Tibial nerve (tissue), 3 donors: ENCODE results near the gene ICA1.

Experiments
- POLR2A ChIP-seq, 2 donors: fragments of 450-650 bp; IDR thresholded peaks; one replicate each; pipeline ENCODE4 v1.6.1; 2017; ENCODE audit warnings: antibody characterized with exemption in 2 of 2, mild to moderate bottlenecking in 2 of 2, moderate library complexity in 2 of 2
- TF ChIP-seq, protein P1 (sequence below), 5 experiments: fragments of 200-600 bp in 3 of 5; fragments of 450-650 bp in 2 of 5; sonication (generic) in 3 of 5; IDR thresholded peaks; one replicate each; pipeline ENCODE4 v1.5.1; 2016 to 2019; ENCODE audit warnings: antibody characterized with exemption in 5 of 5, mild to moderate bottlenecking in 3 of 5, moderate library complexity in 2 of 5

DNA sequence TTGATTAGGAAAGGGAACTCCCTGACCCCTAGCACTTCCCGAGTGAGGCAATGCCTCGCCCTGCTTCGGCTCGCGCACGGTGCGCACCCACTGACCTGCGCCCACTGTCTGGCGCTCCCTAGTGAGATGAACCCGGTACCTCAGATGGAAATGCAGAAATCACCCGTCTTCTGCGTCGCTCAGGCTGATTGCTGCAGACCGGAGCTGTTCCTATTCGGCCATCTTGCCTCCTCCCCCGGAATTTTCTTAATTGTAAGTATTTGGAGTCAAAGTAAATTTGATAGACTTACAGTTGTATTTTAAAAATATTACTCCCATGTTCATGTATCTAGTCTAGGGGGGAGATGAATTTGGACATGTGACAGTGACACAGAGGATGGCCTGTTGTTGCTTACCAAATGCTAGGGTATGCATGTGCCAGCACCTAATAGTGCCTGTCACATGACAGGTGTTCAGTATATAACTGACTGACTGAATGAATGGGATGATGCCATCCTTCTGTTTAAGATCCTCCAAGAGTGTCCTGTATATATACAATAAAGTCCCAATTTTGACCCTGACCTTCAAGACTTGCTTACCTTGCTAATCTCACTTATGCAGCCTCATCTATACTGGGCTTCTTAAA is 42.0 kb upstream of the ICA1 start:
- TF ChIP-seq, protein P1, sequence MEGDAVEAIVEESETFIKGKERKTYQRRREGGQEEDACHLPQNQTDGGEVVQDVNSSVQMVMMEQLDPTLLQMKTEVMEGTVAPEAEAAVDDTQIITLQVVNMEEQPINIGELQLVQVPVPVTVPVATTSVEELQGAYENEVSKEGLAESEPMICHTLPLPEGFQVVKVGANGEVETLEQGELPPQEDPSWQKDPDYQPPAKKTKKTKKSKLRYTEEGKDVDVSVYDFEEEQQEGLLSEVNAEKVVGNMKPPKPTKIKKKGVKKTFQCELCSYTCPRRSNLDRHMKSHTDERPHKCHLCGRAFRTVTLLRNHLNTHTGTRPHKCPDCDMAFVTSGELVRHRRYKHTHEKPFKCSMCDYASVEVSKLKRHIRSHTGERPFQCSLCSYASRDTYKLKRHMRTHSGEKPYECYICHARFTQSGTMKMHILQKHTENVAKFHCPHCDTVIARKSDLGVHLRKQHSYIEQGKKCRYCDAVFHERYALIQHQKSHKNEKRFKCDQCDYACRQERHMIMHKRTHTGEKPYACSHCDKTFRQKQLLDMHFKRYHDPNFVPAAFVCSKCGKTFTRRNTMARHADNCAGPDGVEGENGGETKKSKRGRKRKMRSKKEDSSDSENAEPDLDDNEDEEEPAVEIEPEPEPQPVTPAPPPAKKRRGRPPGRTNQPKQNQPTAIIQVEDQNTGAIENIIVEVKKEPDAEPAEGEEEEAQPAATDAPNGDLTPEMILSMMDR (IDR thresholded peaks at IDR 0.05), result no peak
- TF ChIP-seq POLR2A (IDR thresholded peaks at IDR 0.05), result no peak
